Lower leg skin (tissue), 4 donors: ENCODE data around the gene PEBP1. TPM values are rescaled to one million over a fixed set of nuclear protein-coding genes. Genes with fewer than 3 reads are reported as not detected.

ENCODE experiments used
- DNase-seq, 2 donors: peaks; one replicate each; pipeline ENCODE4 v3.0.0-alpha.2; 2019; ENCODE audit warnings: low spot score in 2 of 2
- H3K4me3 ChIP-seq: fragments of 200-600 bp; sonication (generic); 2 replicates; pipeline ENCODE4 v1.5.1; 2017; ENCODE audit warnings: mild to moderate bottlenecking, low read depth; ENCODE audit not compliant: poor library complexity, severe bottlenecking
- CTCF ChIP-seq, 3 donors: fragments of 450-650 bp; IDR thresholded peaks; one replicate each; pipeline ENCODE4 v1.5.1; 2016; ENCODE audit warnings: antibody characterized with exemption in 3 of 3, mild to moderate bottlenecking in 3 of 3, moderate library complexity in 2 of 3
- POLR2A ChIP-seq, 2 donors: fragments of 450-650 bp; IDR thresholded peaks; one replicate each; pipeline ENCODE4 v1.6.1; 2016 to 2017; ENCODE audit warnings: antibody characterized with exemption in 2 of 2, mild to moderate bottlenecking in 1 of 2, moderate library complexity in 1 of 2
- WGBS, 2 donors: methylation state at CpG; one replicate each; pipeline ENCODE4 v1.1.5; 2018; 5-methylcytosine and 5-hydroxymethylcytosine counted together
- intact Hi-C: fragments of 100-400 bp; cut with DNase I; formaldehyde crosslinking; loops from one replicate; pipeline ENCODE4 v1.15.0; 2023; ENCODE audit warnings: low total_unique reads
- total RNA-seq, 4 donors: library from RNA; depleted of rRNA; stranded (reverse); fragments of >200 nt; gene quantifications; one replicate each; pipeline ENCODE4 v1.1.0, GENCODE V29; 2016

Gene PEBP1
- total RNA-seq, 4 donors from 2014 or later, result 192 to 447 (median 328) TPM

DNA sequence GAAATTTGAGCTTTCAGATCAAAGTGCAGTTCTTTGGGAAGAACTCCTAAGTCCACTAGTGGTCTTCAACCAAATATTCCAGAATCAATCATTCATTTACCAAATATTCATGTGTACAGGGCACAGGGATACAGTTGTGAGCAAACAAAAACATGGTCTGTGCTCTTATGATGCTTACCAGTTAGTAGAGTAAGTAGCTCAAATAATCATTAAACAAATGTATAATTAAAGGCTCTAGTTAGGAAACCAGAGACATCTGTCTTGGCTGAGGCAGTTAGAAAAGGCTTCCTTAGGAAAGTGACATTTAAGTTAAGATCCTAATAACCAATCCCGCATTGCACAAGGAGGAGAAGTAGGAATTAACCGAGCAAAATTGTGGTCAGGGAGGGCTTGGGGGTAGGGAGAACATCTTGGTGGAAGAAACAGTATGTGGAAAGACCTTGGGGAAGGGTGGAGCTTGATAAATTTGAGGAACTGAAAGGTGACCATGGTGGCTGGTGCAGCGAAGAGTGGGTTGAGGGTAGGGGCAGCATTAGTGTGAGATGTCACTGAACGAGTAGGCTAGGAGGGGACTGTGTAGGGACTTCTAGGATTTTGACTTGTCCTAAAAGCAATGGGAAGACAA lies 40.0 kb downstream of the PEBP1 start:
- DNase-seq, result no peak
- 88 to 91% methylated on average over 4 of the region's 4 CpGs for WGBS, 2 donors
- intact Hi-C loops, result no loop called here
- no peak overlapping the region for H3K4me3 ChIP-seq
- no peak for TF ChIP-seq POLR2A (IDR thresholded peaks at IDR 0.05)
- TF ChIP-seq CTCF (IDR thresholded peaks at IDR 0.05), result no peak

DNA sequence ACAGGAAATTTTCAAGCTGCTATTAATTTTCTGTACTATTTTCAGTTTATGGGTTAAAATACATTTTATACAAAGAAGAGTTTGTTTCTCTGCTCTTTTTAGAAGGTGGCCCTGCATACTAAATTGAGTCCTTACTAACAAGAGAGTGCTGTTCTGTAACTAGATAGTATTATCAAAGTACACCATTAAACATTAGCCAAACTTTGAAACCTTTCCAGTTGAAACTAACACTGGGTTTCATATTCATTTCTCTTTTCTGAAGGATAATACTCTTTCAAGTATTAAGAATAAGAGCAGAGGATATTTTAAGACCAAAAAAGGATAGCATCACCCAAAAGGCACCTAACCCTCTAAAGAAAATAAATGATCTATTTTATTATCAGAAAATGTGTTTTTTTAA lies 47.2 kb downstream of the PEBP1 start:
- no peak for TF ChIP-seq POLR2A (IDR thresholded peaks at IDR 0.05)
- no peak for TF ChIP-seq CTCF (IDR thresholded peaks at IDR 0.05)
- no peak overlapping the region for H3K4me3 ChIP-seq
- DNase-seq, result no peak
- intact Hi-C loops, result no loop called here

DNA sequence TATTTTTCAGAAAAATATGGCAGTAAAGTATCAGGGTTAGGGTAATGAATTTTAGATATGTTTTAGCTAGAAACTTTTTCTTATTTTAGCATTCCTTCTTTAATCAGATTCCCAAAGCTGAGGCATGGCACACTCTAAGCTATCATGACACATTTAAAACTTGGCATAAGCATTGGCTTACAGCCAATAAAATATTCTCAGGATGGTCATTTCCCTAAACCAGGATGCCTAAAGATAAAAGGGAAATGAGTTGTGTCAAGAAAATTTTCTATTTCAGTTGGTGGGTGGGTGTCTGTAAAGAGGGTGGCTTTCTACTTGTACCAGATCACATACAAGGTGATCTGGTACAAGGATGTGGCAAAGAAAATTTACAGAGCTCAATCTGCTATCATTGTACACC lies 47.8 kb downstream of the PEBP1 start:
- no peak for TF ChIP-seq CTCF (IDR thresholded peaks at IDR 0.05)
- intact Hi-C loops, result no loop called here
- no peak overlapping the region for H3K4me3 ChIP-seq
- DNase-seq, result no peak

DNA sequence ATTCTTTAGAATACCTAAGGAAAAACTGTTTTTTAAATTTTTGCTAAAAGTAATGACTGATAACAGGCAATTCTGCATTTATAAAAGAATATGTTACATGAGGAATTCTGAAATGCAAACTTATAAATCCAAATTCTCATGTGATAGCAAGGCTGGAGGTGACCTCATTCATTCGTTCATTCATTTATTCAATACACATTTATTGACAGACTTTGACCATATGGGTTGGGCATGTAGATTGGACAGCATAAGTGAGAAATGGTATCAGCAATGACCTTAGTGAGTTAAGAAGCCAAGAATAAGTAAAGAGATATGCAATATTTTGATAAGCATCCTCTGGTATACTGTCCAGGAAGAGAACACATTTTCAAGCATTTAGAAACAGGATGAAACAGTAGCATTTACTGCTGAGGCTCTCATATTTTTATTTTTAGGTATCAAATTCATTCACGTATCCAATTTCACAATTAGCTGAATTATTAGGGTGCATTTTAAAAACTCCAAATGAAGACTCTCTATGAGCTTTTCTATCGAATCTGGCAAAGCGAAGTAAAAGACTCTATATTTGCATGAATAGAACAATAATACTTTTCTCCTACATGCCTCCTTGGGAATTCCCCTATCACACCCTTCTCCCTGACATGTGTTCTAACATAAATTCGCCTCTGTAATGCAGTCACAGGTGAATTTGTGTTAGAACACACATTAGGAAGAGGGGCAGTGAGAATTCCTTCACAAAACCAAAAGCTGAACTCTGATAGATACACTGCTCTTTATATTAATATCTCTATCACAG lies 49.9 kb downstream of the PEBP1 start:
- no peak for DNase-seq
- WGBS, 2 donors, result 61 to 64% methylated on average over 5 of the region's 5 CpGs
- no peak for TF ChIP-seq CTCF (IDR thresholded peaks at IDR 0.05)
- no peak for TF ChIP-seq POLR2A (IDR thresholded peaks at IDR 0.05)
- intact Hi-C loops, result no loop called here
- H3K4me3 ChIP-seq, result no peak overlapping the region

DNA sequence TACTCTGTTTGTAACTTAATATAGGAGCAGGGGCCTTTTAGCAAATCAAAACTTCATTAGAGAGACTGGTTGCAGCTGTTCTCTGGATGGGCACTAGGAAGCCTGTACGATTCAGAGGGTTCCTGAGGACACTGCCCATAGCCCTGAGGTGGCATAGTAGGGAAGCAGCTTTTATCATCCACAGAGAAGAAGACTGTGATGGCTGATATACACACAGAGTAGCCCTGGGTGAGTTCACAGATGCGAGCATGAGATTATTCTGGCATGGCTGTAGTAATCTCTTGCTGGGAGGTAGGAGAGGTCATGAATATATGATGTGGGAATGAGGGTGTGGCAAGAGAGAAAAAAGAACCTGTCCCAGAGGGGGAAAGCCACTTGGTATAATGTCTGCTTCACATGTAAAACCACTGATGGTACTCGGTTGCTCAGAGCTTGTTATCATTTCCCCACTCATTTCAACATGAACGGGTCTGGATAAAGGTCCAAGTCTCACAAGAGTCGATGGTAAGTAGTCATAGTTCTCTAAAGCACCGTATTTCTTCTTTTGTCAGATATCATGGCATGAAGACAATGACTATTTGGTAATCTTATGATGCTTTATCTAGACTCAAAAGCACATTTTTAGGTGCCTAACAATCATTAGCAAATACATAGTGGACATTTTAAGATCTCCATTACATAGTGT lies 52.0 kb downstream of the PEBP1 start:
- intact Hi-C loops, result no loop called here
- WGBS, 2 donors, result 61 to 66% methylated on average over 6 of the region's 6 CpGs
- TF ChIP-seq CTCF (IDR thresholded peaks at IDR 0.05) (no peak), POLR2A (IDR thresholded peaks at IDR 0.05) (no peak)
- DNase-seq, result no peak
- H3K4me3 ChIP-seq, result no peak overlapping the region
